Forelimb muscle (tissue), 1 donor: ENCODE data around the gene ALKBH8. TPM values are rescaled to one million over a fixed set of nuclear protein-coding genes. Genes with fewer than 3 reads are reported as not detected.

Experiments used
- polyA plus RNA-seq: library from polyadenylated mRNA; unstranded; fragments of 120-200 nt; gene quantifications from one replicate; pipeline ENCODE4 v1.2.1, GENCODE V29; 2013; ENCODE audit not compliant: insufficient read length

Gene ALKBH8
- polyA plus RNA-seq, 1 donor: 7.6 TPM

Other genes with a start within 250 kb of the ALKBH8 start
- gene CWF19L2, start 107.9 kb downstream of the ALKBH8 start, polyA plus RNA-seq: 9.4 TPM
- 3.5 TPM for gene ELMOD1, start 25.4 kb upstream of the ALKBH8 start, polyA plus RNA-seq
- 2,452 TPM for gene SLN, start 146.3 kb upstream of the ALKBH8 start, polyA plus RNA-seq